ENCODE measurements around the gene SLC25A41.
"Not testable (repeated sequence)": the region's sequence is repeated elsewhere in the genome, so short reads cannot be mapped to it uniquely, and the experiment has no call there.

The SLC25A41 gene

GRCh38 chr19:6402837-6403608, 30.5 kb downstream of the SLC25A41 start:
- no peak for DNase-seq

- DNase-seq, result no peak
These were observed 31.5 kb downstream of the SLC25A41 start for GRCh38 chr19:6402058-6402457.

- not testable (repeated sequence) for DNase-seq
These were observed 33.3 kb downstream of the SLC25A41 start for GRCh38 chr19:6400062-6400944.

- DNase-seq, result no peak
These were observed 37.3 kb downstream of the SLC25A41 start for GRCh38 chr19:6396305-6396704.

GRCh38 chr19:6394831-6395230, 38.7 kb downstream of the SLC25A41 start:
- no peak for DNase-seq

- peak; percentile 70 for DNase-seq
These were observed 39.6 kb downstream of the SLC25A41 start for GRCh38 chr19:6393983-6394412.

- peak; percentile 91 for DNase-seq
These were observed 40.2 kb downstream of the SLC25A41 start, which contains the start of gene GTF2F1 for GRCh38 chr19:6393074-6393982. GTF2F1 (minus strand) TSS chr19:6393164; CDS start chr19:6392995, 169 bp downstream.

- no peak for DNase-seq
These were observed 41.1 kb downstream of the SLC25A41 start for GRCh38 chr19:6392221-6393073.

- no peak for DNase-seq
These were observed 46.2 kb downstream of the SLC25A41 start for GRCh38 chr19:6387372-6387771.

GRCh38 chr19:6384381-6384780, 49.2 kb downstream of the SLC25A41 start:
- no peak for DNase-seq

- no peak for DNase-seq
These were observed 50.4 kb downstream of the SLC25A41 start for GRCh38 chr19:6383188-6383587.

GRCh38 chr19:6381030-6381750, 52.4 kb downstream of the SLC25A41 start:
- no peak for DNase-seq

- no peak for DNase-seq
These were observed 53.8 kb downstream of the SLC25A41 start for GRCh38 chr19:6379744-6380143.

GRCh38 chr19:6378486-6378885, 55.1 kb downstream of the SLC25A41 start:
- DNase-seq, result no peak

GRCh38 chr19:6378041-6378440, 55.5 kb downstream of the SLC25A41 start:
- no peak for DNase-seq

- DNase-seq, result no peak
These were observed 56.9 kb downstream of the SLC25A41 start for GRCh38 chr19:6376512-6377190.

All from stimulated activated naive CD4-positive, alpha-beta T cell treated with Interleukin-2 at 50 U/mL for 16 hours (primary cell).